Ishikawa (cell line): ENCODE results near the gene ITGA6.

Source experiments
- CREB1 ChIP-seq: IDR thresholded peaks from 2 replicates; pipeline ENCODE4 v1.6.1; 2012; ENCODE audit warnings: low read depth
- EGR1 ChIP-seq: IDR thresholded peaks from 2 replicates; pipeline ENCODE4 v1.6.1; 2012
- EP300 ChIP-seq: IDR thresholded peaks from 2 replicates; pipeline ENCODE4 v1.6.1; 2012; ENCODE audit warnings: borderline replicate concordance
- FOXM1 ChIP-seq: IDR thresholded peaks from 2 replicates; pipeline ENCODE4 v1.6.1; 2012; ENCODE audit warnings: low read depth, borderline replicate concordance
- RAD21 ChIP-seq: IDR thresholded peaks from 2 replicates; pipeline ENCODE4 v1.6.1; 2012; ENCODE audit warnings: low read depth
- REST ChIP-seq: IDR thresholded peaks from 2 replicates; pipeline ENCODE4 v1.6.1; 2012; ENCODE audit warnings: low read depth, mild to moderate bottlenecking
- TAF1 ChIP-seq: IDR thresholded peaks from 2 replicates; pipeline ENCODE4 v1.6.1; 2012; ENCODE audit warnings: low read depth, mild to moderate bottlenecking
- TCF12 ChIP-seq: IDR thresholded peaks from 2 replicates; pipeline ENCODE4 v1.6.1; 2012; ENCODE audit warnings: low read depth
- USF1 ChIP-seq: IDR thresholded peaks from 2 replicates; pipeline ENCODE4 v1.6.1; 2012
- YY1 ChIP-seq: IDR thresholded peaks from 2 replicates; pipeline ENCODE4 v1.6.1; 2012; ENCODE audit warnings: low read depth

- TF ChIP-seq REST (no peak), CREB1 (no peak), TCF12 (no peak), EP300 (no peak), YY1 (no peak), EGR1 (no peak), TAF1 (no peak), USF1 (no peak), RAD21 (no peak), FOXM1 (no peak)
Observed at GRCh38 chr2:172431463-172431862, 4.1 kb downstream of the ITGA6 start.
